Endometrial microvascular endothelial cells (primary cell): ENCODE measurements around the gene UBALD1. TPM values are rescaled to one million over a fixed set of nuclear protein-coding genes. Genes with fewer than 3 reads are reported as not detected.

Experiments used
- in situ Hi-C: cut with HindIII; loops from 2 replicates; pipeline ENCODE4 v1.10.0; 2017; ENCODE audit warnings: low sequenced_read_pairs, low pct_unique_long_range_greater_than_20kb; ENCODE audit errors: inconsistent ontology term
- total RNA-seq: library from RNA; depleted of rRNA; stranded (reverse); fragments of >200 nt; gene quantifications from one replicate; pipeline ENCODE4 v1.2.3, GENCODE V29; 2015; ENCODE audit errors: inconsistent ontology term

Gene UBALD1
- total RNA-seq, 1 donor from 2014 or later = 2.5 TPM

DNA sequence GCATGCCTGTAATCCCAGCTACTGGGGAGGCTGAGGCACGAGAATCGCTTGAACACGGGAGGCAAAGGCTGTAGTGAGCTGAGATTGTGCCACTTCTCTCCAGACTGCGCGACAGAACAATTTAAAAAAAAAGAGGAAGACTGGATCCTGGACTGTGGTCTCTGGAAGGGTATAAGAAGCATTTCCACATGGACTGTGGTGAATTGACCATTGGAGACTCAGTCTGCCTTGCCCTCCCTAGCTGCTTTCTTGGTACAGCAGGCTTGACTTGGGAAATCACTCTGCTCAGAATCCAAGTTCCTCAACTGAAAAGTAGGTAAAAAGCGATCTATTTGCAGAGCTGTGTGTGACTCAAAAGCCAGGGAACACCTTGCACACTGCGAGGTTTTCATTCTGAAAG, 8.9 kb upstream of the UBALD1 start:
- in situ Hi-C loops = no loop called here

DNA sequence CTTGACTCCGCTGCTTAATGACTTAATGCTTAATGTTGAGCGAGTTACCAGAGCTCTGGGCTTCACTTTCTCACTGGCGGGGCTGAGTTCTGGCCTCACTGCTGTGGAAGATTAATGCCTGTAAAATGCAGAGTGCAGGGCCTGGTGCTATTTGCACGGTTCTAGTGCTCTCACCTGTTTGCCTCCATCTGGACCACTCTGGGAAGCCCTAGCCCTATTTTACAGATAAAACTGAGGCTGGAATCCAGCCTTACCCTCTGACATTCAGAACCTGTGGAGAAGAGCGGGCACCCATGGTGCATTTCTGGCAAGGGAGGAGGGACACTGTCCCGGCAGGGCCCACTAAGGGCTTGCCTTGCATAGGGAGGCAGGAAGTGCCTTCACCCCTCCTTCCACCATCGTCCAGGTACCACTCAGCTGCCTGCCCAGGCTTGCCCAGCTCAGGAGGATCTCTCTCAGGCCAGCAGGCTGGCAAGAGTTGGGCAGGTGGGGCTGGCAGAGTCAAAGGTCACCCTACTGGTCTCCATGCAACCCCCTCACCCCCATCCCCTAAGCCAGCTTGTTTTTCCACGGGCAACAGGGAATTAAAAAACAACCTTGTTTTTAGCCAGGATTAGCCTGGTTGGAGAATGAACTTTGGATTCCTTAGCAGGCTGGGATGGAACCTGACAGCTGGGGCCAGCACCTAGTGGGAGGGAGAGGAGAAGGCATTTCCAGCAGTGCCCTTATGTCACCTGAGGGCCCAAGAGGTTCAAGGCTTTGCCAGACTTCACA, 4.1 kb upstream of the UBALD1 start:
- in situ Hi-C loops = no loop called here

DNA sequence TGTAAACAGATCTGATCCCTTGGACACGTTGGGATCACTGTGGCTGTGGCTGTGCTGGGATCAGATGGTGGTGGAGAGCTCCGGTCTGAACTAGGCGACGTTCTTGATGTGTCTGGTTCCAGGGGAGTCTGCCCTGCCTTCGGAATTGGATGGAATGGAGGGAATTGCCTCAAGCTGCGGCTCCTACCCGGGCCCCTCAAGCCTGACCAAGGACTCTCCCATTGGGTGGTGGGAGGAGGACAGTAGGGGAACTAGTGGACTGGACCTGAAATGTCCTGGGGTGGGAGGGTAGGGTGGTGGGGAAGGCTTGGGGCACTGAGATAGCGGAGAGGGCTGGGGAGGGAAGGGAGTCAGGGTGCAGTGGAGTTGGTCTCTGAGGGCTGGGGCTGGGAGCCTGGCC, 3.2 kb upstream of the UBALD1 start:
- in situ Hi-C loops = no loop called here

DNA sequence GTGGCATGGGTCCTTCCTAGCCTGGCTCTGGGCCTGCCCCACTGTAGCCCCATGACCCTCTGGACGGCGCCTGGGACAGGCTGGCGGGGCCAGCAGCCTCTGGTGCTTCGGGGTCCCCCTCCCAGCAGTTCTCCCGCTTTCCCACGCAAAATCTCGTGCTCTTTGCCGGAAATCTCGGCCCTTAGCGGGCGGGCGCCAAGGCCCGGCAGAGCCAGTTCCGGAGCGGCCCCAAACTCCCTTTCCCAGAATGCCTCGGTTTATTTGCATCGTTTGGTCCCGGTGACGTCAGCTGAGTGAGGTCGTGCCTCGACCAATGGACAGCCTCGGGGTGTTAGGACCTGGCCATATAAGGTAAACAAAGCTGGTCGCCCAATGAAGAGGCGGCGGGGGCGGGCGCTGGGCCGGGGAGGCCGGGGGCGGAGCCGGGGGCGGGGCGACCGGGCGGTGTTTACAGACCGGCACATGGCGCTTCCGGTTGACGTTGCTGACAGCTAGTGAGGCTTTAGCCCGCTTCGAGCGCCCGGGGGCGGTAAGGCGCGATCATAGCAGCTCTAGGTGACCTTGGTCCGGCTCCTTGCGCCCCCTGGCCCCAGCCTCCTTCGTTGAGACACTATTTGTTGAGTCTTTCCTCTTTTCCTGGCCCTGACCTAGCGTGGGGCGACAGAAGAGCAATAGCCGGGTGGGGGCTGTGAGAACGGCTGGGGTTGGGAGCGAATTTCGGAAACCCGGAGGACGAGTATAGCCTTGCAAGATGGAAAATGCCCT, 1.5 kb upstream of the UBALD1 start:
- in situ Hi-C loops = no loop called here

DNA sequence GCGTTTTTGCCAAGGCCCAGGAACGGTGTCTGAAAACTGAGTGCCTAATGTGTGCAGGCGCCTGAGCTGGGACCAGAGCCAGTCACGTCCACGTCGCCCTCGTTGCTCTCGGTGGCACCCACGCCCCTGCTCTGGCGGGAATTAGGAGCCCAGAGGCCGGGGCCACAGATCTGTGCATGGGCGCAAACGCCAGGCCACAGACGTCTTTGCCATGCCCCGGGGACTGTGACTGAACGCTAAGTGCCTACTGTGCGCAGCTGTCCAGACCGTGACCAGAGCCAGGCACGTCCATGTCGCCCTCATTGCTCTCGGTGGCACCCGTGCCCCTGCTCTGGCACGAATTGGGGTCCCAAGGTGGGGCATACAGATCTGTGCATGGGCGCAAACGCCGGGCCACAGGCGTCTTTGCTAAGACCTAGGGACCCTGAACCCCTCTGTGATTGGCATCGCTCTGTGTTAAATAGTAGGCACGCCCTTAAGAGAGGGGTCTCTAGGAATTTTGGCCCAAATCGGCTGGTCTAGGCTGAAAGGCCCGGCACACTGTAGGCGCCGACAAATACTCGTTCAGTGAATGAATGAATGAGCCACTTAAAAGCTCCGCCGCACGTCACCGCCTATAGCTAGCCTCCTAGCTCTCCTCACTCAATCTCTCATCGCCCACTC, 827 bp upstream of the UBALD1 start:
- in situ Hi-C loops = no loop called here

DNA sequence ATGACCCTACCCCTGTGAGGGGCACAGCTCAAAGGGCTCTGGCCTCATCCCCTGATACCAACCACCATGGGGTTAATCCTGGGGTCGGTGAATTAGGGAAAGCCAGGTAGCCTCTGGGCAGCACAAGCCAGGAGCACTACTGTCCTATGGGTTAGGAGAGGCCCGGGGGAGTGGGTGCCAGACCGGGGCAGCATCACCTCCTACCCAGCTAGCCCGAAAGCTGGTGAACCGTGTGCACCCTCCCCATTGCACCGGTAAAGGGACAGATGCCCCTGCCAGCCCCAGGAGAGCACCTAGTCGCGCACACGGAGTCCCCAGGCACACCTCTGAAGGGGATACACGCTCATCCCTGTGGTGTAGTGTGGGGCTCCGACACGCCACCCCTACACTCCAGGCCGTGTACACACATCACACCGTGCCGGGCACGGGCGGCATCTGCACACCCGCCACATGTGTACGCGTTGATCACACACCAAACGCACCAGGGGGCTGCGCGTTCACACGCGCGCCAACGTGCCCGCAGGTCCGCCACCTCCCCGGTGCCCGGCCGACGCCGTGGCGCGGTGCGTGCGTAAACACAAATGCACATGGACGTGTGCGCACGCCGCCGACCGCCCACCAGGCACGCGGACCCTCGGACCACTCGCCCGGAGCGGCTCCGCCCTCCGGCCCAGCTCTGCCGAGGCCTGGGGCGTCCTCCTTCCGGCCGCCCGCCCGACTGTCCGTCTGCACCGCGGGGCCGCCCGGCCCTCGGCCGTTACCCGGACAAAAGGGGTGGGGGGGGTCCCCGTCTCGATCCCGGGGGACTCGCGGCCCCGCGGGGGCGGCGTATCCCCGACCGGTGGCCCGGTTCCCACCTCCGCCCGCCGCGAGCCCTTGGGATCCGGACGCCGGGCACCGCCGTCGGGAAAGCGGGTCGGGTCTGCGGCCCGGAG, 785 bp downstream of the UBALD1 start:
- in situ Hi-C loops = no loop called here

DNA sequence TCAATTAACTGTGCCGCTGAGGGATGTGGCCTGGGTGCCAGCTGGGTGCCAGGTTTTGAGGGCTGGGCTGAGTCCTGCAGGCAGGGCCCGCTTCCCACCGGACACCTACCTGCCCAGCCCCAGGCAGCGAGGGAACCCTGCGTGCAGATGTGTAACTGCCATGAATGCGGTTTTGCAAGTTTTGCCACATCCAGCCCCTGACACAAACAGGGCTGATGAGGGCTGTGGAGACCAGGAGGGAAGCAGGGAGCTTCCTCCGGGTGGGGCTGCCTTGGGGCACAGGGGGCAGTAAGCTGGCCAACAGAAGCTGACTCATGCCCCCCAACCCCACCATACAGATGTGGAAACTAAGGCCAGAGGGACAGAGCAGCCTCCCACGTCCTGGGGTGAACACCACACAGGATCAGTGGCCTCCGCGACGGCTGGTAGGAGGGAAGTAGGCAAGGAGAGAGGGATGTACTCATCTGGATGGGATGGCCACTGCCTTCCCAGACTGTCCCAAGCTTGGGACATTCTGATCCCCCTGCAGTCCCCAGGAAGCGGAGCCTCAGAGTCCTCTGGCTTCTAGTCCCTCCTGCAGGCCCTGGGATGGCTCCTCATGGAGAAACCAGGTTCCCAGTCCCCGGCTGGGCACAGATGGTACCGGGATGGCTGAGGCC, 1.6 kb downstream of the UBALD1 start:
- in situ Hi-C loops = no loop called here

DNA sequence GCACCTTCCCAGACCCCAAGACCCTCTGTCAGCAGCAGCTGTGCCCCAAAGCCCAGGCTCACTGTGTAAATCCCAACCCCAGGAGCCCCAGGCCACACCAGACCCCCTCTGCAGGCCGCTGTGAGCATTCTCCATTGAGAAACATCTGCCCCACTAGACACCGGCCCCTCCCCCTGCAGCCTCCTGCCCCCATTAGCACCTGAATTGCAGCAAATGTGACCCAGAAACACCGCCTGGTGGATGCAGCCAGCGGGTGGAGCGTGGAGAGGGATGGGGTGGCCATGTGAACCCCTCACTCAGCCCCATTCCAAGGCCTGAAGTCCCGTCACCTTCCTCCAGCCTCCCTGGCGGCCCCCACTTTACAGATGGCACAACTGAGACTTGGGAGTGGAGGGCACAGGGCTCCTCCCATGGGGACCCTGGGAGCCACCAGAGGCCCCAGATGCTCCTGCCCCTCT, 2.2 kb downstream of the UBALD1 start:
- in situ Hi-C loops = no loop called here

DNA sequence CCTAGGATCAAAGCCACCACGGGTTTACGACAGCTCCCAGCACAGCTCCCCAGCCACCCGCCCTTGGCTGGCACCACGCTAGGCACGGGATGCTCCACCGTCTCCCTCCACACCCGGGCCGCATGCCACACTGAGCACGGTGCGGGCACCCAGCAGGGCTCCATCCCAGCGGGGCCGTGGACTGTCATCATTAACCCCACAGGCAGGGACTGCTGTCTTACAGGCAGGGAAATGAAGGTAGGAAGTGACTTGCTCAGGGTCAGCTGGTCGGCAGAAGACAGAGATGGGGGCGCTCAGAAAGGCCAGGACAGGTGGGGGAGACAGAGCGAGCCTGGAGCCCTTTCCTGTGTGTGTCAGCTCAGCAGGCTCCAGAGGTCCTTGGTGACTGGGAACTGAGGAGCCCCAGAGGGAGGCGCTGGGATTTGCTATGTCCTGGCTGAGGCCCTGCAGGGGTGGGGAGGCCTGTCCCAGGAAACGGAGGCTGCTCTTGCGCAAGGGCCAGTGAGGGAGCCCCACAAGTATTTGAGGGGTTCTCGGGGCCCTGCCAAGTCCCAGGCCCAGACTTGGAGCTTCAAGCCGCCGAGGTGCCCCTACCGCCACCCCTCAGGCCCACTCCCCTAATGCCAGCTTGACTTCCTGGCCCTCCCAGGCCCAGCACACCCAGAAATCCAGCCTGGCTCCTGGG, 3.2 kb downstream of the UBALD1 start:
- in situ Hi-C loops = no loop called here

DNA sequence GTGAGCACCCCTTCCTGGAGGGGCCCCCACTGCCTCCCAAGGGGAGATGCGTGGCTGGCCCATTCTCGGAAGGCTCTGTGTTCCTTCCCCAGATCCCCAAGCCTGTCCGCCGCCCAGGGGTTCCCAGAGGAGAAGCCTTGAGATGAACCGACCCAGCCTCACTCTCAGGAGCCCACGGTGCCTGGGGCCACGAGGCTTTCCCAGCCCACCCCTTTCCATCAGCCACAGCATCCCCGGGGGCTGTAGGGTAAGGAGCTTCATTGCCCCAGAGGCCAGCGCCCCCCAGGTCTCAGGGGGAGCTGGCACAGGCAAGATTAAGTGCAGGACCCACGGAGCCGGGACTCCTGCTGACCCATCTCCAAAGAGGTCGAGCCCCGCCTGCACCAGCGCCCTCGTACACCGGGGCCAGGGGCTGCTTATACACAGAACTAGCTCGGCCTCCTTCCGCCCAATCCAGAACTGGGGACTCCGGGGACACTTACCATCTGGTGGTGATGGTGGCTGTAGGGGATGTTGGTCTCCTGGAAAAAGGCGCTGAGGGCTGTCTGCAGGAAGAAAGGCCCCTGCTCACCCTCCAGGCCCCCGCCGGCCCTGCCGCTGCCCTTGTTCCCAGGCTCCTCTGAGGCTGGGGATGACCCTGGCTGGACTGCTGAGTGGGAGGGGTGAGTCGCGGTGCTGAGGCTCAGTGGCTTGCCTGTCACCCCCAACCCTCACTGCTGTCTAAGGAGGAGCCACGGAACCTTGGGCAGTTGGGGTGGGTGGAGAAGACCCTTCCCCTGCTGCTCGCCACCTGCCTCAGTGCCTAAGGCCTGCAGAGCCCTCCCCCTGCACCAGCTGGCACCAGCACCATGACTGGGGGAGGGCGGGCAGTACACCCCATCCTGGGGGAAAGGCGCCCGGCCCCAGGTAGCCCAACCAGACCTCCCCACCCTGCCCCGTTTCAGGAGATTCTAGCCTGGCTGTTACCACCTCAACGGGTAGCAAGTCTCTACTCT, 4.4 kb downstream of the UBALD1 start:
- in situ Hi-C loops = no loop called here

DNA sequence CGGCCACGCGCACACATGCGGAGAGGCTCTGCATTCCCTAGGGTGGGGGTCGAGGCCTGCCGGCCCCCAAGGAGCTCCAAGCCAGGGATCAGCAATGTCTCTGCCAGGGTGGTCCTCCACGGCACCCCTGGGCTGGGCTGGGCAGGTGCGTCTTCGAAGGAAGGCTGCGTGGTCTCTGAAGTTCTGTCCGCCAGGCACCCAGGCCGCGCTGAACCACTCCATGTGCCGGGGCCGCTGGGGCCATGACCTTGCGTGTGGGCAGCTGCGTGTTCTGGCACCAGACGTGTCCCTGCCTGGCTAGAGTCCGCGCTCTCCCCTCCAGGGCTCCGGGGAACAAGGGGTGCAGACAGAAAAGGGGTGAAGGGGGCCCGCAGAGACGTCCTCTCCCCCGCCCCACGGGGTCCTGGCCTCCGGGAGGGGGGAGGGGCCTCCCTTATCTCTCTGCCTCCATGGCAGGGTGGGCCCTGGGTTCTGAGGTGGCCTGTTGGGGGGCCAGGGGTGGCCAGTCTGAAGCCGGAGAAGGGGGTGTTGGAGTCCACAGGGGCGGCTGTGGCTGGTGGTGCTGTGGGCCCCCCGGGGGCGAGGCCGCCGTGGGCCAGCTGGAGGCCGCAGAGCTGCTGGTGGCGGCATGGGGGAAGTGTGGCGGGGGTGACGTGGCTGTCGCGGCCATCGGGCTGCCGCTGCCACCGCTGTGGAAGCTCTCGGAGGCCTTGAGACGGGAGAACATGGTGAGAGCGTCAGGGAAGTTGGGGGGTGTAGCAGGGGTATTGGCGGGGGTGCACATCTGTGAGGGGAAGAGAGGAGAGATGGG, 5.3 kb downstream of the UBALD1 start:
- in situ Hi-C loops = no loop called here

DNA sequence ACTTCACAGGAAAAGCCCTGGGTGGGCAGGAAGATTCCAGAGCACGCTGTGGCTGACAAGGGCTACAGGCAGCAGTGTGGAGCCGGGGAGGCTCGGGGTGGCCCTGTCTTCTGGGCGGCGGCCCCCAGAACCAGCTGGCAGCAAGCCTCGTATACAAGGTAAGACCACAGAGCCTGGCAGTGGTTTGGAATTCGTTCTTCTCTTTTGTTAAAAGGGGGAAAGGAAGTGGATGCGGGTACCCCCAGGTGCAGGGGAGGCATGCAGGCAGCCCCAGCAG, 6.0 kb downstream of the UBALD1 start:
- in situ Hi-C loops = no loop called here

DNA sequence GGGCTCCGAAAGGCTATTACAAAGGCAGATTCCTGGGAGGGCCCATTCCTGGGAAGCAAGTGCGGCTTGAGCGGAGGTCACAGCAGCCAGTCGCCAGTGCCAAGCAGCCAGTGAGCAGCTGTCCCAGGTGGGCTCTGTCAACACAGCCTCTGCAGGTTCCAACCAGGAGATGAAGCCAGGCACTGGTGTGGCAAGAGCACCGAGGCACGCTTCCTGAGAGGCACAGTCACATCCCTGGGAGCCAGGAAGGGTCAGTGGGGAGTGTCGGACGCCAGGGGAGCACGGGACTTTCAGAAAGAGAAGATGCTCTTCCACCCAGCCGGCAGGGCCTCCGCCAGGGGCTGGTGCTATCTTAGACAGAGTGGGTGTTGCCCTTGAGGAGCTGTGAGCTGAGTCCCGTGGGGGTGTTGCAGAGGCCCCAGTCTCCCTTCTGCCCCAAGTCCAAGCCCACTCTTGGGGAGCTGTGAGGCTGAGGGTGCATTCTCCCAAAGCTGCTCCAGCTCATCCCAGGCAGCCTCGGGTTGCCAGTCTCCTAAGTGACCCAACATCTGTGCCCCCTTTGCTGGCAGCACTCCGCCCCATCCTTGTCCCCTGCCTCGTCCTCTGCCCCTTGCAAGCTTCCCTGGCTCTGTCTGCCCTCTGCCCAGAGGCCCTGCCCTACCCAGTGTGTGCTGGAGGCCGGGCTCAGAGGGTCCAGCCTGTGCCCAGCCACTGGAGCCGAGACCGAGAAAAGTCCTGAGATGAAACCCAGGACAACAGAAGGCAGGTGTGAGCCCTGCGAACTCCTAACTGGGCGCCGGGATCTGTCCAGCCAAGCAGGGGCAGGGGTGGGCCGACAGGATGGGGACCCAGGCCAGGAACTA, 6.6 kb downstream of the UBALD1 start:
- in situ Hi-C loops = no loop called here

DNA sequence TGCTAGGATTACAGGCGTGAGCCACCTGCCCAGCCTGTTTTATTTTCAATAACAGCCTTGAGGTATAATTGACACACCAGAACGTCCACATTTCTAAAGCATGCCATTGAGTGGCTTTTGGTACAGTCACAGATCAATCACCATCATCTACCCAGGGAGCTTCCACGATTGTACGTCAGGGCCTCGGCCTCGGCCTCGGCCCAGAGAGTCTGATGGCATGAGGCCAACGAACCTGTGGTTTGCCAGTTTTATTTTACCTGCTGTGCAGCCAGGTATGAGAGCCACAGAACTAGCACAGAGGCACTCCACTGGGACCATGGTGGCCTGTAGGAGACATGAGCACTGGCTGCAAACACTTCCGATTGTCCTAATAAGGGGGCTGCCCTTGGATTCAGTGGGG, 8.3 kb downstream of the UBALD1 start:
- in situ Hi-C loops = no loop called here

DNA sequence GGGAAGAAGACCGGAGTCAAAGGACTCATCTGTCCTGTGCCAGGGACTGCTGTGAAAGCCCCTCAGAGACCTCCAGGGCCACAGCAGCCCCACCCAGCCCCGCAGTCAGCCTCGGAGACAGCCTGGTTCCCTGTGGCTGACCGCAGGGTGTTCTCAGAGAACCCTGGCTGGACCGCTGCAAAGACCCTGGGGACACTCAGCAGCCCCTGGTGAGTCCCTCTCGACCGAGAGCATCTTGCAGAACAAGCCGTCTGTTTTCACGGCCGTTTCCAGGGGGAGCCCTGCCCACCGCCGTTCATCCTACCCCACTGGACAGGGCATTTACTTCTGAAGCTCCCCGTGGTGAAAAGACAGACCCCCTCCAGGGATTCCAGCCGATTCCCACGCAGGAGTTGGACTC, 10.3 kb downstream of the UBALD1 start:
- in situ Hi-C loops = no loop called here
